ENCODE results near the gene RPGR. TPM values are rescaled to one million over a fixed set of nuclear protein-coding genes. Genes with fewer than 3 reads are reported as not detected.

Gene RPGR
- total RNA-seq, 1 experiment from 2014 or later: 7.3 TPM

DNA sequence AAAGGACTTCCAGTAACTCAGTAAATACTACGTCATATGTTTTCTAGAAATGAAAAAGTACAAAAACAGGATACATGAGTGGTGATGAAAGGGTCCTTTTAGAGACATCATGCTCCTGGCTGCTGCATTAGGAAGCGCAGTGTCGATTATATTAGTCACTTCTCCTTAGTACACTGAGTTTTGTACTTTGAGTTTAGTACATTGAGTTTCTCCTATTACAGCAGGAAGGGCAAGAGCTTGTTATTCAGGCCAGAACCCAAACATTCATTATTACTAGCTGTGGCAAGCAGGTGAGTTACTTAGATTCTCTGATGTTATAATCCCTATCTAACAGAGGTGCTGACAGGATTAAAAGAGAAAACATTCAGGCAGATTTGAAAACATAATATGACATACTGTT lies 21.3 kb downstream of the RPGR start:
- no peak for DNase-seq
- Histone ChIP-seq H3K27me3 (ENCODE audit: control insufficient read depth, insufficient read depth, low read length) (no peaks in the 10 kb centered on the region), H3K4me3 (ENCODE audit: insufficient read depth, low read depth, low read length) (no peak overlapping the region), H3K36me3 (replicated peaks; ENCODE audit: control insufficient read depth, insufficient read depth, low read length) (no peaks in the 10 kb centered on the region; the same call in 1 of the 2 replicates)

DNA sequence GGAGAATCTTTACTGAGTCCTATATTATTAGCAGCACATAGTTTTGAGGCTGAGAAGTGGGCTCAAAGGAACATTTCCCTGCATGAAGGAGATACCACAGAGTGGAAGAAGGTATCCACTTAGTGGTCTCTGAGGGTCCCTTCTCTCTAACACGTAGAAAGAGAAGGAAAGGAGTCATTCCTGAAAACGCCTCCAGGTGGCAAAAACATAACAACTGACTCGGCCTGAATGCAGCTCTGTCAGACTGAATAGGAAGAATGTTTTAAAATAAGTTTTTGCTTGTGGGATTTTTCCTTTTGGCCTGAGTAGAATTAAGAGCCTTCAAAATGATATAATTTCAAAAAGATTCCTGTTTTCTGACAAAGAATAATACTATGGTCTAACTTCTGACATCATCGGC lies 23.3 kb downstream of the RPGR start:
- DNase-seq: no peak
- H3K27me3 ChIP-seq (ENCODE audit: control insufficient read depth, insufficient read depth, low read length): no peaks in the 10 kb centered on the region
- no peaks in the 10 kb centered on the region for H3K36me3 ChIP-seq (replicated peaks; ENCODE audit: control insufficient read depth, insufficient read depth, low read length)
- no peak overlapping the region for H3K4me3 ChIP-seq (ENCODE audit: insufficient read depth, low read depth, low read length)

DNA sequence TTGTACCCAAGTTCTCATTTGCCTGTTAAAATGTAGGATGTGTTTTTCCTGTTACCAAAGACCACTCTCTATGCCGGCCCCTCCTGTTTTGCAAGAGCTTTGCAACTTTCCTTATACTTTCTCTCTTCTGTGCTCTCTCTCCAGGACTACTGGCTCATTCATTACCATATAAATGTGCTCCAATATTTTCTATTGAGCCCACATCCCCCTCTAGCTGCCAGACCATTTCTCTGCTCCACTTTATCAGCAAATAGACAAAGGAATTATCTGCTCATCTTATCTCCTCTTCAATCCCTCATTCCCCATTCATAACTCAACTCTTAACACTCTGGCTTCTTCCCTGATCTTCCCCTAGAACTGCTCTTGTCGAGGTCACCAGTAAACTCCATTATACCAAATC lies 33.6 kb downstream of the RPGR start:
- Histone ChIP-seq H3K27me3 (ENCODE audit: control insufficient read depth, insufficient read depth, low read length) (no peaks in the 10 kb centered on the region), H3K4me3 (ENCODE audit: insufficient read depth, low read depth, low read length) (no peak overlapping the region), H3K36me3 (replicated peaks; ENCODE audit: control insufficient read depth, insufficient read depth, low read length) (no peaks in the 10 kb centered on the region)
- DNase-seq: no peak

DNA sequence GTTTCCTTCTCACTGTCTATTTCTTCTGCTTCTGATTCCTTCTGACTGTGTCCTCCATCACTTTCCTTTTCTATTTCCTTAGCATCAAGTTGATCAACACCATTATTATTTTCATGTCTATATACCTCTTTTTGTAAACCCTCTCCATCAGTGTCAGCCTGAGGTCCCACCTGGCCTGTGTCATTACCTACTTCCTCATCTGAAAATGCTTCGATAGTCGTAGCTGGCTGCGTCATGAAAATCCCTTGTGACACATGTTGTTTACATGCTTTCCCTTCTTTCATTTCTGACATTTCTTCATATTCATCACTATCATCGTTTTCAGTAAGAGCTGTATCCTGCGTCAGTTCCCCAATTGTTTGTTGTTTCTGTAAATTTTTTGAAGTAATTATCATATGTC lies 39.6 kb downstream of the RPGR start:
- no peak overlapping the region for H3K4me3 ChIP-seq (ENCODE audit: insufficient read depth, low read depth, low read length)
- H3K36me3 ChIP-seq (replicated peaks; ENCODE audit: control insufficient read depth, insufficient read depth, low read length): no peaks in the 10 kb centered on the region
- DNase-seq: no peak
- H3K27me3 ChIP-seq (ENCODE audit: control insufficient read depth, insufficient read depth, low read length): no peaks in the 10 kb centered on the region

DNA sequence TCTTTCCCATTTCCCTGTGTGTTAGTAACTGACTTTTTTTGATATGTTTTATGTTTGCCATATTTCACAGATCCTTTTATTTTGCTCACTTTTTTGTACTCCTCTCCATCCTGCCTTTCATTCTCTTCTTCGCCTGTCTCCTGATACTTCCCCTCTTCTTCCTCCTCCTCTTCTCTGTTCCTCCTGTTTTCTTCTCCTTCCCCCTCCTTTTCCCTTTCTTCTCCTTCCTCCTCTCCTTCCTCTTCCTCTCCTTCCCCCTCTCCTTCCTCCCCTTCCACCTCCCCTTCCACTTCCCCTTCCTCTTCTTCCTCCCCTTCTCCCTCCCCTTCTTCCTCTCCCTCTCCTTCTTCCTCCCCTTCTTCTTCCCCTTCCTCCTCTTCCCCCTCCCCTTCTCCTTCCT lies 41.7 kb downstream of the RPGR start:
- no peaks in the 10 kb centered on the region for H3K36me3 ChIP-seq (replicated peaks; ENCODE audit: control insufficient read depth, insufficient read depth, low read length)
- H3K27me3 ChIP-seq (ENCODE audit: control insufficient read depth, insufficient read depth, low read length): no peaks in the 10 kb centered on the region
- no peak for DNase-seq
- H3K4me3 ChIP-seq (ENCODE audit: insufficient read depth, low read depth, low read length): no peak overlapping the region

DNA sequence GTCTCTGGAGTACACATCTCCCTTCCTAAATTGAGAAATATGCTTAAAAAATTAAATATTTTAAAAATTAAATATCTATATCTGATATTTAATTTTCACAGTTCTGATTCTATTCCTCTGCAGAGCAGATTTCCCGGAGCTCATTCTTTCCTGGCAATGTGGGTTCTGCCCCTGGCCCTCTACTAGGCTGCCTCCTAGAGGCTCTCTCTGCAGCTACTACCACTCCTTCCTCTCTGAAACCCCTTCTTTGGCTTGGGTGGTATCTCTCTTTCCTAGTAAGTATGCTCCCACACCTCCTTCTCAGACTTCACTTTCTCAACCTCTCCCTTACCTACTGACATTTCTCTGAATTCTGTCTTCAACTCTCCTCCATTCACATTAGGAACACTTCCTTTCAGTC lies 45.3 kb downstream of the RPGR start:
- H3K36me3 ChIP-seq (replicated peaks; ENCODE audit: control insufficient read depth, insufficient read depth, low read length): no peaks in the 10 kb centered on the region
- H3K4me3 ChIP-seq (ENCODE audit: insufficient read depth, low read depth, low read length): no peak overlapping the region
- no peak for DNase-seq
- no peaks in the 10 kb centered on the region for H3K27me3 ChIP-seq (ENCODE audit: control insufficient read depth, insufficient read depth, low read length)

DNA sequence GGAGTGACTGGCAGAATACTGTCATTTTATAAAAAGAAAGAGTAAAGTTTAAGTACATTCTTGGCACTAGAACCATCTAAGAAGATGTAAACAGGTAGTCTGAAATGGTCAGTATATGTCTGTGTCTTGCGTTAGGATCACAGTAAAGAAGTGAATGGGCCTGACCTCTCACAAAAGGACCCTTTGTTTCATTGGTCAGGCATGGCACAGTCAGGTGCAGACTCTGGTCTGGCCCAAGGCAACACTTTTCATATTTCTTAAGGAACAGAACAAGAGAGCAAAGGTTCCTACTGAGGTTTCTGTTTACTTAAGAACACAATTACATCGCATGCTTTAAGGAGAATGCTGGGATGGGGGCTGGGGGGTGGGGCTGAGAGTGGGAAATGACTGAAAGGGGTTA lies 48.1 kb downstream of the RPGR start:
- Histone ChIP-seq H3K4me3 (ENCODE audit: insufficient read depth, low read depth, low read length) (no peak overlapping the region), H3K36me3 (replicated peaks; ENCODE audit: control insufficient read depth, insufficient read depth, low read length) (no peaks in the 10 kb centered on the region; the same call in 1 of the 2 replicates), H3K27me3 (ENCODE audit: control insufficient read depth, insufficient read depth, low read length) (no peaks in the 10 kb centered on the region)
- DNase-seq: no peak

DNA sequence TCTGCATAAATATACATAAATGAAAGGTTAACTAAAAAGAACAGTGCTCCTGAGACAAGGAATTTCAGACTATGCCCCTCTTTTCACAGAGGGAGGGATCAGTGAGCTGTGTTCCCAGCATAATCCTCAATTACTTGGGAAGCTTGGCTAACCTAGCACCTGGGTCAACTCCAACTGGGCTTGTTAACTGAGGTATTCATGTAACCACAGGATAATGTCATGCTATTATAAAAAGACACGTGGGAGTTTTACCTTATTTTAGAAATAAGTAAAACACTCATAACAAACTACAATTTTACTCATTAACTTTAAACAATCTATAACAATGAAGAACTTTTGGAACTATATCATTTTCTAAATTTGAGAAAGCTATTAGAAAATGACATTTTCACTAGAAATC lies 48.6 kb downstream of the RPGR start:
- H3K36me3 ChIP-seq (replicated peaks; ENCODE audit: control insufficient read depth, insufficient read depth, low read length): no peaks in the 10 kb centered on the region; the same call in 1 of the 2 replicates
- no peaks in the 10 kb centered on the region for H3K27me3 ChIP-seq (ENCODE audit: control insufficient read depth, insufficient read depth, low read length)
- DNase-seq: no peak
- no peak overlapping the region for H3K4me3 ChIP-seq (ENCODE audit: insufficient read depth, low read depth, low read length)

DNA sequence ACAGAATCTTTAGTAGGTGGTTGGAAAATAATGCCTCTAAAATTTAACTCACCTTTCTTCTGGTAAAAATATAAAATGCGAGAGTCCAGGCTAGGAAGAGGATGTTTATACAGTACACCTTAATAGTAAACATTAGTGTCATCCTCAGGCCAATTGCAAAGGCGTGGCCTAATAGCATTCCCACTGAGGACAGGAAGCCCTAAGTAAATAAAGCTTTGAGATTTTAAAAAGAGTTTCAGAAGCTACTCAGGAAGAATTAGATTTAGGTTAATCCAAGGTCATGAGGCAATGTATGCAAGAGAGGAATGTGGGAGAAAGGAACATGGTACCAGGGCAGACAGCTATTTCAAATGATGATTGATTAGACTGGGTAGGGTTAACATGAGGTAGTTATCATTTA lies 49.5 kb downstream of the RPGR start:
- Histone ChIP-seq H3K36me3 (replicated peaks; ENCODE audit: control insufficient read depth, insufficient read depth, low read length) (no peaks in the 10 kb centered on the region; the same call in 1 of the 2 replicates), H3K4me3 (ENCODE audit: insufficient read depth, low read depth, low read length) (no peak overlapping the region), H3K27me3 (ENCODE audit: control insufficient read depth, insufficient read depth, low read length) (no peaks in the 10 kb centered on the region)
- no peak for DNase-seq

DNA sequence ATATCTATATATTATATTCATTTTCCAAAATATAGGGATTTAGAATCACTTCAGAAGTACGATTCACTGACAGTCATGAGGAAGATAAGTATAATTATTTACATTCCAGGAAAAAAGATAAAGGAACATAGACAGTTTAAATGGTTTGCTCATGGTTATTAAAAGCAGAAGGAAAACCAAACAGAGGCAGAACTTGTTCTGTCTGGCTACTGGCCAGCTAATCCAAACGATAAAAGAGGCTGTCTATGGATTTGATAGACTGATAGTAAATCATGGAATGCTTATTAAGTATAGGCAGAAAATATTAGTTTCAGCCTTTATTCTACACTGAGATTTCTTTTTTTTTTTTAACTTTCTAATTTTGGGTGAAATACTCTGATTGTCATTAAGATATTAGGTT lies 50.2 kb downstream of the RPGR start:
- no peak for DNase-seq

DNA sequence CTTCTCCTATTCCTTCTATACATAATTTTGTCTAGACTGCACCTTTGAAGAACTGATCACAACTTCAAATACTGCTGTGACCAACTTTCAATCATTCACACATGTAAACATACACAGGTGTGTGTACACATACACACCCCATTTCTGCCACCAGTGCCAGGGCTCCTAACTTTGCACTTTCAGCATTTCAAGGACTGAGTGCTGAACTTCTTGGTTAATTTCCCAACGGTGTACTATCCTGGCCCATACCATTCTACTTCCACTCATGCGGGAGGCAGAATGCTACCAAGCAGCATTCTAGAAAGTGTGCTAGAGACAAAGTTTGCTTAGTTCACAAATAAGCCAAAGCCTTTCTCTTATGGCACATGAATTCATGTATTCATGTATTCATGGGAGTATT lies 51.2 kb downstream of the RPGR start:
- H3K4me3 ChIP-seq (ENCODE audit: insufficient read depth, low read depth, low read length): no peak overlapping the region
- no peaks in the 10 kb centered on the region for H3K27me3 ChIP-seq (ENCODE audit: control insufficient read depth, insufficient read depth, low read length)
- DNase-seq: no peak
- H3K36me3 ChIP-seq (replicated peaks; ENCODE audit: control insufficient read depth, insufficient read depth, low read length): no peaks in the 10 kb centered on the region; the same call in 1 of the 2 replicates

More for the DNA sequence above, 50.2 kb downstream of the RPGR start:
- H3K4me3 ChIP-seq (ENCODE audit: insufficient read depth, low read depth, low read length): no peak overlapping the region
- H3K27me3 ChIP-seq (ENCODE audit: control insufficient read depth, insufficient read depth, low read length): no peaks in the 10 kb centered on the region
- no peaks in the 10 kb centered on the region; the same call in 1 of the 2 replicates for H3K36me3 ChIP-seq (replicated peaks; ENCODE audit: control insufficient read depth, insufficient read depth, low read length)

DNA sequence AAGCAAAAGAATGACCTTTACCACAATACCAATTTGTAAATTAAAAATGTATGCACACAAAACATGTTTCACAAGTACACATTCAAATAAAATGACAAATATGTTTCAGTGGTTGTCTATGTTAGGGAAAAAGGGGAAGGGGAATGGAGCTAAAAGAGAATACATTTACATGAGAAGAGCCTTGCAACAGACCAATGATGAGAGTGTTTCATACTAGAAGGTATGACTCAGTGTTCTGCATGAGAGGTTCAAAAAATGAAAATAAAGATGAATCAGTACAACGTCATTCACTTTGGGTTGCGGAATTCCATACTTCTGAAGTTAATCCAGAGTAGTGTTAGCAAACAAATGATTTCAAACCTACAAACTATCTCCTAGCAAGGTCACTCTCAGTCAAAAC lies 51.7 kb downstream of the RPGR start:
- no peak for DNase-seq
- H3K27me3 ChIP-seq (ENCODE audit: control insufficient read depth, insufficient read depth, low read length): no peaks in the 10 kb centered on the region
- H3K36me3 ChIP-seq (replicated peaks; ENCODE audit: control insufficient read depth, insufficient read depth, low read length): no peaks in the 10 kb centered on the region; the same call in 1 of the 2 replicates
- H3K4me3 ChIP-seq (ENCODE audit: insufficient read depth, low read depth, low read length): no peak overlapping the region

DNA sequence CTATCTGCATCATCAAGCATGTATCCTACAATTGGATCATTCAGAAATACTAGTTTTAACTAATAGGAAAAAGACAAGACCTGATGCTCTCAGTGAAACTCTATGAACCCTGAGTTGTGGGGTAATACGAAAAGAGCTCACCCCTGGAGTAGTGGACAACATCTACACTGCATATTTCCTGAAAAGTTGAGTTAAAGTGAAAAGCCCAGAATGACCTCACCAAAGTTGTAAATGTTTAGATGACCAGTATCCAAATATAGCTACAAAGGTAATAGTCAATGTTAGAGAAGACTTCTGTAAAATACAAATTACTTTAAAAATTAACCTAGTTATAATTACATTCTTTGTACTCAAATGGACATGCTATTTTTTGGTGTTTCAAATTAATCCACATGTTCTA lies 53.9 kb downstream of the RPGR start:
- Histone ChIP-seq H3K36me3 (replicated peaks; ENCODE audit: control insufficient read depth, insufficient read depth, low read length) (no peaks in the 10 kb centered on the region; the same call in 1 of the 2 replicates), H3K27me3 (ENCODE audit: control insufficient read depth, insufficient read depth, low read length) (no peaks in the 10 kb centered on the region), H3K4me3 (ENCODE audit: insufficient read depth, low read depth, low read length) (no peak overlapping the region)
- DNase-seq: no peak

DNA sequence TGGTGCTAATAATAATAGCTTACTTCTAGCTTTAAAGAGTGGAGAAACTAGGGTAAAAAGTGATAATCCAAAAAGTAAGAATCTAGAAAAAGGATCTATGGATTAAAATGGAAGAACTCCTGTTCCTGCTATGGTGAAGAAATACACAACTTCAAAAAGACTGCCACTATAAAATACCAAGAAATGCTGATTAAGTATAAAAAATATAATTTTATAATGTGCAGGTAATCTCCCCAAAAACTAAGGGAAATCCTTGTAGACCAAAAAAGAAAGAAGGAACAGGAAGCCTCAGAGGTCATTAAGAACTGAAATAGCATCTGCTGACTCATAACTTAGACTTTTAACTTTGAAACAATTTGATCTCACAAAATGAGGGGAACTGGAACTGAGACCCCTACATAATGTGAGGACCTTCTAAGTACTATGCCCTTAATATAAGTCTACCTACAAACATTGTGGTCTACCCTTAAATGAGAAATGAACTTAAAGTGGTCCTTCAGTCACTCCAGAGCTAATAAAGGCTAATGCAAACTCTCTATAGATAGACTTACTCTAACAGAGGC lies 56.1 kb downstream of the RPGR start:
- no peak for DNase-seq
- no peak overlapping the region for H3K4me3 ChIP-seq (ENCODE audit: insufficient read depth, low read depth, low read length)
- H3K36me3 ChIP-seq (replicated peaks; ENCODE audit: control insufficient read depth, insufficient read depth, low read length): no peaks in the 10 kb centered on the region; the same call in 1 of the 2 replicates
- no peaks in the 10 kb centered on the region for H3K27me3 ChIP-seq (ENCODE audit: control insufficient read depth, insufficient read depth, low read length)

DNA sequence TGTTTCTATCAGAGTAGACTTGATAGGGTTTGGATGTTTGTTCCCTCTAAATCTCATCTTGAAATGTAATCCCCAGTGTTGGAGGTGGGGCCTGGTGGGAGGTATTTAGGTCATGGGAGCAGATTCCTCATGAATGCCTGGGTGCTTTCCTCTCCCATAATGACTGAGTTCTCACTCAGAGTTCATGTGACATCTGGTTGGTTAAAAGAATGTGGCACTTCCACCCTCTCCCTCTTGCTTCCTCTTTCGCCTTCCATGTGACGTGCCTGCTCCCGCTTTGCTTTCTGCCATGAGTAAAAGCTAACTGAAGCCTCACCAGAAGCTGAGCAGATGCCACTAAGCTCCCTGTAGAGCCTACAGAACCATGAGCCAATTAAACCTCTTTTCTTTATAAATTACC lies 59.3 kb downstream of the RPGR start:
- Histone ChIP-seq H3K27me3 (ENCODE audit: control insufficient read depth, insufficient read depth, low read length) (no peaks in the 10 kb centered on the region), H3K4me3 (ENCODE audit: insufficient read depth, low read depth, low read length) (no peak overlapping the region), H3K36me3 (replicated peaks; ENCODE audit: control insufficient read depth, insufficient read depth, low read length) (no peaks in the 10 kb centered on the region)
- DNase-seq: no peak
